ENCODE data around the gene DPH5. TPM values are rescaled to one million over a fixed set of nuclear protein-coding genes. Genes with fewer than 3 reads are reported as not detected.

DPH5 gene
- total and polyA plus RNA-seq, 2 donors (not counting 3 experiments of a cell fraction or from before 2014, with no cell fraction given), result 37.2 to 43.6 TPM

- Histone ChIP-seq H3K27me3 (ENCODE audit: control insufficient read depth in 2 of 2, insufficient read depth in 2 of 2, low read length in 2 of 2) (no peaks in the 10 kb centered on the region), H2AFZ (ENCODE audit: low read depth, low read length) (no peak overlapping the region), H3K4me1 (ENCODE audit: control insufficient read depth, extremely low read depth, insufficient read depth, low read length) (no peaks in the 10 kb centered on the region), H3K9me3 (replicated peaks; ENCODE audit: control insufficient read depth, insufficient read depth, low read length) (no peaks in the 10 kb centered on the region), H3K27ac (ENCODE audit: insufficient read depth, low read depth, low read length) (no peak overlapping the region), H3K4me2 (ENCODE audit: insufficient read depth, low read length) (no peak overlapping the region), H4K20me1 (replicated peaks; ENCODE audit: control insufficient read depth, extremely low read depth, insufficient read depth, low read length) (no peaks in the 10 kb centered on the region), H3K9ac (replicated peaks; ENCODE audit: extremely low read depth, insufficient read depth, low read length) (no peak overlapping the region), H3K79me2 (ENCODE audit: control insufficient read depth, insufficient read depth, low read length) (no peaks in the 10 kb centered on the region), H3K9me1 (replicated peaks; ENCODE audit: control insufficient read depth, extremely low read depth, insufficient read depth, low read length) (no peaks in the 10 kb centered on the region), H3K36me3 (ENCODE audit: control insufficient read depth in 2 of 2, extremely low read depth in 1 of 2, insufficient read depth in 2 of 2, low read length in 2 of 2) (no peaks in the 10 kb centered on the region), H3K4me3 (replicated peaks in 1 of 3; ENCODE audit: insufficient read depth in 1 of 3, low read depth in 1 of 3, low read length in 3 of 3) (no peak overlapping the region)
- BruUV-seq (replicated peaks), result no TSS peak
- dilution Hi-C loops (cut with MboI; ENCODE audit: extremely low pct_ligation_motif_present, low sequenced_read_pairs) (no loop called here), intact Hi-C loops (cut with micrococcal nuclease) (no loop called here)
- FAIRE-seq (no peak), DNase-seq (ENCODE audit: low read depth, low spot score) (no peak)
- POLR2A ChIA-PET, result no interaction called here
- CTCF ChIA-PET, result interaction anchor here (1.3 kb wide), 1 partner anchor 131 kb away, joined by 3 read pairs; no protein-coding TSS in a partner anchor
- no peak for TF ChIP-seq EZH2 (IDR thresholded peaks at IDR 0.05; ENCODE audit: borderline replicate concordance, low read depth, low read length, severe bottlenecking)
- TF ChIP-seq JUN (IDR thresholded peaks at IDR 0.05; ENCODE audit: borderline replicate concordance, insufficient read depth, insufficient read length, low read depth), result no peak
- TF ChIP-seq POLR2AphosphoS5 (IDR thresholded peaks at IDR 0.05; ENCODE audit: insufficient read depth, low read depth, low read length), result no peak
- no peak for TF ChIP-seq CTCF (IDR thresholded peaks at IDR 0.05; ENCODE audit: extremely low read depth in 1 of 2, insufficient read depth in 1 of 2, low read depth in 1 of 2, low read length in 2 of 2)
- no peak for TF ChIP-seq FOS (IDR thresholded peaks at IDR 0.05; ENCODE audit: borderline replicate concordance, insufficient read depth, low read length)
- no peak for TF ChIP-seq GATA2 (IDR thresholded peaks at IDR 0.05; ENCODE audit: insufficient read depth, insufficient read length, low read depth, low read length)
- TF ChIP-seq MAX (IDR thresholded peaks at IDR 0.05; ENCODE audit: insufficient read depth, insufficient read length), result no peak
- TF ChIP-seq POLR2A (IDR thresholded peaks at IDR 0.05; ENCODE audit: low read depth, low read length), result no peak
- no peak for TF ChIP-seq MYC (IDR thresholded peaks at IDR 0.05; ENCODE audit: low read depth, low read length)
These were observed 35.4 kb upstream of the DPH5 start for GRCh38 chr1:101060992-101061391.

Measured in endothelial cell of umbilical vein (primary cell).